ENCODE data around the gene CSMD2.

DNA sequence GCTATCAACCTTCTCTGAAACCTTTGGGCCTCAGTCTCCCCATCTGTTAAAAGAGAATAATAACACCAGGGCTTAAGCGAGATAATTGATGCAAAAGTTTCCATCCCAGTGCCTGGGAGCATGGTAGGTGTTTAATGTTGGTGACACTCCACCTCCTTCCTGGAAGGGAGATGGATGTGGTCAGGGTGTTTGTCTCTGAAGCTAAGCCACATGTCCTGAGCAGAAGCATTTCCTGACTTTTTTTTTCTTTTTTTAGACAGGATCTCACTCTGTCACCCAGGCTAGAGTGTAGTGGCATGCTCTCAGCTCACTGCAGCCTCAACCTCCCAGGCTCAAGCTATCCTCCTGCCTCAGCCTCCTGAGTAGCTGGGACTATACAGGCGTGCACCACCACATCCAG lies 373.8 kb downstream of the CSMD2 start:
- TF ChIP-seq POLR2A (IDR thresholded peaks at IDR 0.05) (no peak), EP300 (IDR thresholded peaks at IDR 0.05; ENCODE audit: low read depth) (no peak)
- TF ChIP-seq, protein P1, sequence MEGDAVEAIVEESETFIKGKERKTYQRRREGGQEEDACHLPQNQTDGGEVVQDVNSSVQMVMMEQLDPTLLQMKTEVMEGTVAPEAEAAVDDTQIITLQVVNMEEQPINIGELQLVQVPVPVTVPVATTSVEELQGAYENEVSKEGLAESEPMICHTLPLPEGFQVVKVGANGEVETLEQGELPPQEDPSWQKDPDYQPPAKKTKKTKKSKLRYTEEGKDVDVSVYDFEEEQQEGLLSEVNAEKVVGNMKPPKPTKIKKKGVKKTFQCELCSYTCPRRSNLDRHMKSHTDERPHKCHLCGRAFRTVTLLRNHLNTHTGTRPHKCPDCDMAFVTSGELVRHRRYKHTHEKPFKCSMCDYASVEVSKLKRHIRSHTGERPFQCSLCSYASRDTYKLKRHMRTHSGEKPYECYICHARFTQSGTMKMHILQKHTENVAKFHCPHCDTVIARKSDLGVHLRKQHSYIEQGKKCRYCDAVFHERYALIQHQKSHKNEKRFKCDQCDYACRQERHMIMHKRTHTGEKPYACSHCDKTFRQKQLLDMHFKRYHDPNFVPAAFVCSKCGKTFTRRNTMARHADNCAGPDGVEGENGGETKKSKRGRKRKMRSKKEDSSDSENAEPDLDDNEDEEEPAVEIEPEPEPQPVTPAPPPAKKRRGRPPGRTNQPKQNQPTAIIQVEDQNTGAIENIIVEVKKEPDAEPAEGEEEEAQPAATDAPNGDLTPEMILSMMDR (IDR thresholded peaks at IDR 0.05) = no peak

Data from transverse colon (tissue), 3 donors.